ENCODE measurements around the gene TRMT1.

Gene TRMT1

GRCh38 chr19:13070425-13071140 lies 46.0 kb downstream of the TRMT1 start:
- DNase-seq (ENCODE audit: low read depth) = no peak

- DNase-seq (ENCODE audit: low read depth) = no peak
Measured at GRCh38 chr19:13069415-13070359, 46.9 kb downstream of the TRMT1 start.

- DNase-seq (ENCODE audit: low read depth) = no peak
Measured at GRCh38 chr19:13068085-13068846, 48.3 kb downstream of the TRMT1 start.

- no peak for DNase-seq (ENCODE audit: low read depth)
Measured at GRCh38 chr19:13066933-13067807, 49.4 kb downstream of the TRMT1 start.

- no peak for DNase-seq (ENCODE audit: low read depth)
Measured at GRCh38 chr19:13066226-13066625, 50.3 kb downstream of the TRMT1 start.

- no peak for DNase-seq (ENCODE audit: low read depth)
Measured at GRCh38 chr19:13064092-13064489, 52.4 kb downstream of the TRMT1 start.

GRCh38 chr19:13063461-13064091 lies 53.0 kb downstream of the TRMT1 start:
- DNase-seq (ENCODE audit: low read depth) = no peak

GRCh38 chr19:13062317-13062716 lies 54.2 kb downstream of the TRMT1 start:
- DNase-seq (ENCODE audit: low read depth) = no peak

- DNase-seq (ENCODE audit: low read depth) = peak; percentile 79
Measured at GRCh38 chr19:13060964-13061927, 55.3 kb downstream of the TRMT1 start.

GRCh38 chr19:13060233-13060963 lies 56.1 kb downstream of the TRMT1 start:
- DNase-seq (ENCODE audit: low read depth) = no peak

GRCh38 chr19:13058951-13059660 lies 57.4 kb downstream of the TRMT1 start:
- DNase-seq (ENCODE audit: low read depth) = no peak

- no peak for DNase-seq (ENCODE audit: low read depth)
Measured at GRCh38 chr19:13057744-13058143, 58.8 kb downstream of the TRMT1 start.

- DNase-seq (ENCODE audit: low read depth) = no peak
Measured at GRCh38 chr19:13057147-13057572, 59.4 kb downstream of the TRMT1 start.

- DNase-seq (ENCODE audit: low read depth) = no peak
Measured at GRCh38 chr19:13056052-13056660, 60.4 kb downstream of the TRMT1 start.

GRCh38 chr19:13055213-13056051 lies 61.1 kb downstream of the TRMT1 start:
- DNase-seq (ENCODE audit: low read depth) = no peak

Measured in activated T-cell treated with anti-CD3 and anti-CD28 coated beads for 48 hours (primary cell).